ENCODE data around the gene PKP3. TPM values are rescaled to one million over a fixed set of nuclear protein-coding genes. Genes with fewer than 3 reads are reported as not detected.

PKP3 gene
- total and polyA plus RNA-seq, 9 of the 15 experiments (the other 6 are each of a cell fraction or from before 2014, with no cell fraction given), result 0.11 to 110 (median 30.7) TPM

GRCh38 chr11:443542-444199 lies 49.7 kb downstream of the PKP3 start (continued):
- TF ChIP-seq USF2 (CRISPR knock-in tag; IDR thresholded peaks at IDR 0.05), result peak; percentile 64
- no peak for TF ChIP-seq HOXB6 (CRISPR knock-in tag; IDR thresholded peaks at IDR 0.05; ENCODE audit: borderline replicate concordance)
- TF ChIP-seq BCOR (IDR thresholded peaks at IDR 0.05), result peak; percentile 58; the same call in 1 of the 2 replicates
- no peak for TF ChIP-seq TCFL5 (CRISPR knock-in tag; conservative IDR thresholded peaks at IDR 0.05)
- TF ChIP-seq ZNF639 (CRISPR knock-in tag; conservative IDR thresholded peaks at IDR 0.05 in 1 of 2, IDR thresholded peaks at IDR 0.05 in 1 of 2), result no peak
- no peak for TF ChIP-seq HMG20A (CRISPR knock-in tag; conservative IDR thresholded peaks at IDR 0.05)
- no peak for TF ChIP-seq SIN3A (IDR thresholded peaks at IDR 0.05; ENCODE audit: borderline replicate concordance in 2 of 2, control insufficient read depth in 1 of 2, low read depth in 2 of 2, low read length in 2 of 2)
- TF ChIP-seq CREB3 (tag; conservative IDR thresholded peaks at IDR 0.05; ENCODE audit: low read depth), result no peak
- TF ChIP-seq ZNF318 (IDR thresholded peaks at IDR 0.05; ENCODE audit: borderline replicate concordance in 1 of 2, low read depth in 1 of 2), result no peak
- peak; percentile 50; the same call in 1 of the 2 replicates for TF ChIP-seq SMARCA5 (IDR thresholded peaks at IDR 0.05)
- no peak for TF ChIP-seq PTTG1 (tag; IDR thresholded peaks at IDR 0.05; ENCODE audit: low read depth)
- no peak for TF ChIP-seq NR4A1 (CRISPR knock-in tag; IDR thresholded peaks at IDR 0.05)
- TF ChIP-seq NR4A1 (tag; IDR thresholded peaks at IDR 0.05), result no peak
- TF ChIP-seq SNIP1 (IDR thresholded peaks at IDR 0.05; ENCODE audit: low read depth), result no peak
- no peak for TF ChIP-seq EZH2 (IDR thresholded peaks at IDR 0.05; ENCODE audit: borderline replicate concordance, low read depth, low read length)

Data from K562 (cell line).